Esophagus mucosa (tissue), 1 donor: ENCODE results near the gene CUEDC1. TPM values are rescaled to one million over a fixed set of nuclear protein-coding genes. Genes with fewer than 3 reads are reported as not detected.
A peak's percentile ranks its signal among the peaks of the same experiment; 100 is the strongest.

ENCODE experiments used
- ATAC-seq: fragments of 200-7000 bp; cut with Tn5 transposase; one replicate; pipeline ENCODE4 v1.9.1; 2020
- total RNA-seq: library from RNA; stranded (reverse); gene quantifications from one replicate; pipeline ENCODE4 v1.2.4, GENCODE V29; 2023
- donor health status: DM: yes; HTN: yes; CAD: no.

The CUEDC1 gene
- total RNA-seq, 1 donor from 2014 or later = 23.8 TPM

GRCh38 chr17:57832314-57833178 is 122.7 kb downstream of the CUEDC1 start:
- ATAC-seq = no peak

DNA sequence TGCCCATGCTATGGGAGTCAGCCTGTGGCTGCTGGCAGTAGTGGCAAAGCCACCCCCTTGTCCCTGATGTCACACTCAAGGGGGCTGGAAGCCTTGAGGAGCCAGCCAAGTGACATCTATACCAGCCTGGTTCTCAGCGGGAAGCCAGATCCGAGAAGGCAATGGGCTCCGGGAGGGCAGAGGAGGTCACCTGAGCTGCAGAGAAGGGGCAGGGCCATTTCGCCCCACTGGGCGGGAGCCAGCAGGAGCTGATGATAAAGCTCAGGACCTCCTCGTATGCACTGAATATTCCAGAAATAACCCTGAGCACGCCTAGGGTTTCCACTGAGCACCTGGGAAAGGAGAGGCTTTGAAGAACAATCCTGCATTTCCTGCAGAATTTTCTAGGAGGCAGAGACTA is 124.3 kb downstream of the CUEDC1 start:
- ATAC-seq = no peak

DNA sequence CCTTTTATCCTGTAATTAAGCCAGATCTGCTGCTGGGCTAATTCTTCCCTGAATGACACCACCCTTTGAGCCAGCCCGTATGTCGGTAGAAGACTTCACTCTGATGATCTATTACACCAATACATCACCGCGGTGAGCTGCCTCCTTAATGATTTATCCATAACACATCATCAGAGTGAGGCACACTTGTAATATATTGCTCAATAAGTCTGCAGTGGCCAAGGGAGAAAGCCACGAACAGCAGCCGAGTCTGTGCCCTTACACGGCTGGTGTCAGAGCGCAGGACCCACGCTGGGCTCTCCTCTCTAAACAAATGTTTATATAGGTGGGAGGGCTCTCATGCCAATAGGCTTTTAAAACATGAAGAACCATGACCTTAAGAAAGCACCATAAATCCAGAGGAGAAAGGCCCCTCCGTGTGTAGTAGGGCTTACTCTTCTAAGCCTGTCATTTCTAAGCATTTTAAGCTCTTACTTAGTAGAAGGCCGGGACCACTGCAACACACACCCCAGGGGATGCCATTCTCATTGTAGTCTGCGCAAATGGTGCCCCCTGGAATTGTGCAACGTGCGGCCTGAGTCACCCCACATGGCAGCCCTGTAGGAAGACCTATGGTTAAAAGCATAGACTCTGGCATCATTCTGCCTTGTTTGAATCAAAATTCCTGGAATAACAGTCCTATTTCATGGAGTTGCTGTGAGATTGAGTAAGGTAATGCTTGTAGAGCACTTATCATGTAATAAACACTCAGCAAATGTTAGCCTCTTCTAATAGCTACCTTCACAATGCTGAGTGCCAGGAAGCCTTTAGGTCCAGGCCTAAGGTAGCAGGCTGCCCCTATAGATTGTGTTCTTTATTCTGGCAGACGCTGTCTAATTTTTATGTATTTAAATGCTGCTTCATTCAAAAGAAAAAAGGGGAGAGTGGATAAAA is 131.5 kb downstream of the CUEDC1 start:
- ATAC-seq = peak; percentile 23

DNA sequence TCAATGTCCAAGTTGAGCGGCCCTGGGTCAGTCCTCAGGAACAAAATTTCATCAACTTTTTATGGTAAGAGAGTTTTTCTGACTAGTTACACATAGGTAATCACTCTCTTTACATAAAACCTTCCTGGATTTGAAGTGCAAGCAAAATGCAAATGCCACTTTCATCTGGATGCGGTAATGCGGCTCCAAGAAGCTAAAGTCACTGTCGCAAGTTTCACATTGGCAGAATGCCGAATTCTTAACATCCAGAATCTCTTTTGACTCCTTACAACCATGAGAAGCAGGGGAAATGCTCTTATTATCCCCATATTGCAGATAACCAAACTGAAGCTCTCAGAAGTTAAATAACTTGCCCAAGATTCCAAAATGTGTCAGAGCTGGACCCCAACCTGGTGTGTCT is 135.3 kb downstream of the CUEDC1 start:
- ATAC-seq = no peak

DNA sequence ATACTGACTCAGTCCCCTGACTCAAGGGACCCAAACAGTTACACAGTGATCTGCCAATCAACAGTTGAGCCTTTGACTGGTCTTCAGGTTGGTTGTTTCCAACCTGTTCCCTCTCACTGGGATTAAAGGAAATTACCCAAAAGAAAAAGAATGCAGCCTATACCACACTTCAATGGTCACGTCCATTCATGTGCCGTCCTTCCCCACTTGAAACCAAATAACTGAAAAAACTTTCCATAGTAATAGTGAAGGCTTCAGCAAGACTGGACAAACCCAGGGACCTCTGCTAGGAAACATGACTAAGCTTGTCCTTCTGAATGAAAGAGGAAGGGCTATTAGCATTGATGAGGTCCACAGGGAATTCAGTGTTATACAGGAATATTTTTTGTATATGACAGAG is 135.9 kb downstream of the CUEDC1 start:
- ATAC-seq = no peak

GRCh38 chr17:57818066-57818465 is 137.1 kb downstream of the CUEDC1 start:
- ATAC-seq = no peak

- ATAC-seq = no peak
These were observed 137.9 kb downstream of the CUEDC1 start for GRCh38 chr17:57817299-57817698.

DNA sequence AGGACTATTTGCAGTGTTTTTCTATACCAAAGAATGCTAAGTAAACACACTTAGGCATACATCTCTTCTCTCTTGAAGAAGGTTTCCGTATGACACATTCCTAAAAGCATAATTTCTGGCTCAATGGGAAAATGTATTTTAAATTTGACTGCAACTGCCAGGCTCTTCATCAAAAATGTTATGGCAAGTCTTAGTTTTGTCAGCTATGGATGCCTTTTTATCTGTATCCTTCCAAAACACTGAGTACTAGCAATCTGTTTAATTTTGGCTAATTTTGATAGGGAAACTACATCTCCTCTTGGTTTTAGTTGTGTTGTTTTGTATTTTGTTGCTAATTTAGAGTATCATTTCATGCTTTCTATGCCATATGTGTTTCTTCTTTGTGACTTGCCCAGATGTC is 140.8 kb downstream of the CUEDC1 start:
- ATAC-seq = no peak

DNA sequence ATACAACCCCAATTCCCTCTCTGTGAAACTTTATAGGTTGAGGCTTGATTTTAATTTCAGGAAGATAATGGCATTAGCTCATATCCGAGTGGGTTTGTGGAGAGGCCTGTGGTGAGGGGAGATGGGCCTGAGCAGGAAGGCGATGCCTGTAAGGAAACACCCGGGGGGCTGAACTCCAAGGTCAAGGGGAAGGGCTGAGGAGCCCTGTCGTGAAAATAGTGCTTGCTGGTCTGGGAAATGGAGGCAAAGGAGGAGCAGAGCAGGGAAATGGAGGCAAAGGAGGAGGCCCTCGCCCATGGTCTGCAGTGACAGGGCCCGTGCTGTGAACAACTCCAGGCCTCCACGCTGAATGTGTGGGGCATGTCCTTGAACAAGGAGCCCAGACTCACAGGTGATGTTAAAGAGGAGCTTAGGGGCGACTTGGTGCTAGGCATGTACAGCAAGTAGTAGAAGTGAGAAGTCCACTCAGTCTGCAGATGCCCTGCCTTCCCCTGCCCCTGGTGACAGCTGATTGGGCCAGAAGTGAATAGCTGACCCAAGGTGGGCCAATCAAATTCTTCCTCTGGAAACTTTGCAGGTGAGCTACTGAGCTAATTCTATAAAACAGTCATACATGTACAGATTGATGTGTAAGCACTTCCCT is 143.5 kb downstream of the CUEDC1 start:
- ATAC-seq = no peak

Other genes starting within 250 kb of the CUEDC1 start
- gene CCDC182, start 210.1 kb downstream of the CUEDC1 start, total RNA-seq = not detected
- gene MRPS23, start 105.4 kb downstream of the CUEDC1 start, total RNA-seq = 29.4 TPM
- 22.2 TPM for gene VEZF1, start 32.8 kb upstream of the CUEDC1 start, total RNA-seq
- gene SRSF1, start 51.8 kb upstream of the CUEDC1 start, total RNA-seq = 129 TPM
- gene DYNLL2, start 128.0 kb upstream of the CUEDC1 start, total RNA-seq = 18.6 TPM
- gene OR4D1, start 193.0 kb upstream of the CUEDC1 start, total RNA-seq = not detected
- gene OR4D2, start 211.6 kb upstream of the CUEDC1 start, total RNA-seq = not detected
- not detected for gene EPX, start 237.3 kb upstream of the CUEDC1 start, total RNA-seq